ENCODE results near the gene UBTD2.

DNA sequence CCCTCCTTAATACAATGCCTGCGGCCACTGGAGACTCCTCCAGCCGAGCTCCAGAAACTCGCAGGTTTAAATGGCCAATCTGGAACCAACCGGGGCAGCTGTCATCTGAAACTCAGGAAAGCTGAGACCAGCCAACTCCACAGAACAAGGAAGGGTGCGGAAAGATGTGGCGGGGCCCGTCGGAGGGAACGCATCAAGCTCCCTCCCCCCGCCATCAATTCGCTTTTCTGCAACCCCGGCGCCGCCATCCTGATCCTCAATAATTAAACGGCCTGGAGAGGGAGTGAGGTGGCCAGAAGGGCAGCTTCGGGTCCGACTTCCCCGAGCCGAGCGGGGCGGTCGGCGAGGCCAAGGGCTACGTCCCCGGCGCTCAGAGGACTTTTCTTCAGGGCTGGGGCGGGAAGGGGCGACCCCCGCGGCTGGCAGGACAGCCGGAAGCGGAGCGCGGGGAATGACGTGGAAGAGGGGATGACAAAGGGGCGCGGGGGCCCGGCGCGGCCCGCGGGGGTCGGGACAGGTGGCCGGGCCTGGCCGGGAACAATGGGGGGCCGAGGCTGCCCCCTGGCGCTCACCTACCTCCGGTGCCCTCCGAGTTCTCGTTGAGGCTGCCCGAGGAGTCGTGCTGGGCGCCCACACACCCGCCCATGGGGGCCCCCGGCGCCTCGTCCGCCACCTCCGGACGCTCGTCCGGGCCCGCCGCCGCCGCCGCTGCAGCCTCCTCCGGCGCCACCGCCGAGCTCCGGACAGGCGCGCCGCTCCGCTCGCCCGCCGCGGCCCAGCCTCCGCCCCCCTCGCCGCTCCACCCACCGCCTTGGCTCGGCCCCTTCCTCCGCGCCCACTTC lies at the start of gene UBTD2:
- TF ChIP-seq, protein P1, sequence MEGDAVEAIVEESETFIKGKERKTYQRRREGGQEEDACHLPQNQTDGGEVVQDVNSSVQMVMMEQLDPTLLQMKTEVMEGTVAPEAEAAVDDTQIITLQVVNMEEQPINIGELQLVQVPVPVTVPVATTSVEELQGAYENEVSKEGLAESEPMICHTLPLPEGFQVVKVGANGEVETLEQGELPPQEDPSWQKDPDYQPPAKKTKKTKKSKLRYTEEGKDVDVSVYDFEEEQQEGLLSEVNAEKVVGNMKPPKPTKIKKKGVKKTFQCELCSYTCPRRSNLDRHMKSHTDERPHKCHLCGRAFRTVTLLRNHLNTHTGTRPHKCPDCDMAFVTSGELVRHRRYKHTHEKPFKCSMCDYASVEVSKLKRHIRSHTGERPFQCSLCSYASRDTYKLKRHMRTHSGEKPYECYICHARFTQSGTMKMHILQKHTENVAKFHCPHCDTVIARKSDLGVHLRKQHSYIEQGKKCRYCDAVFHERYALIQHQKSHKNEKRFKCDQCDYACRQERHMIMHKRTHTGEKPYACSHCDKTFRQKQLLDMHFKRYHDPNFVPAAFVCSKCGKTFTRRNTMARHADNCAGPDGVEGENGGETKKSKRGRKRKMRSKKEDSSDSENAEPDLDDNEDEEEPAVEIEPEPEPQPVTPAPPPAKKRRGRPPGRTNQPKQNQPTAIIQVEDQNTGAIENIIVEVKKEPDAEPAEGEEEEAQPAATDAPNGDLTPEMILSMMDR (IDR thresholded peaks at IDR 0.05) = no peak
- no peak for TF ChIP-seq POLR2A (IDR thresholded peaks at IDR 0.05)
